Measurements from ENCODE around the gene F7. TPM values are rescaled to one million over a fixed set of nuclear protein-coding genes. Genes with fewer than 3 reads are reported as not detected.

The F7 gene
- total and polyA plus RNA-seq, 2 donors (not counting 1 experiment from before 2014, with no cell fraction given) = not detected

- Histone ChIP-seq H4K20me1 (ENCODE audit: control insufficient read depth, extremely low read depth, insufficient read depth, low read length) (no peaks in the 10 kb centered on the region), H3K9ac (ENCODE audit: insufficient read depth, low read length) (no peak overlapping the region), H3K4me3 (replicated peaks in 1 of 4; ENCODE audit: control extremely low read depth in 1 of 4, insufficient read depth in 1 of 4, low read depth in 3 of 4, low read length in 4 of 4) (no peak overlapping the region), H2AFZ (ENCODE audit: low read length) (no peak overlapping the region), H3K4me2 (ENCODE audit: extremely low read depth, insufficient read depth, low read length) (no peak overlapping the region), H3K27me3 (ENCODE audit: control insufficient read depth, insufficient read depth, low read length) (no peaks in the 10 kb centered on the region), H3K4me1 (ENCODE audit: control insufficient read depth, extremely low read depth, insufficient read depth, low read length) (no peaks in the 10 kb centered on the region), H3K79me2 (ENCODE audit: control insufficient read depth, insufficient read depth, low read length) (no peaks in the 10 kb centered on the region), H3K27ac (ENCODE audit: insufficient read depth, low read length) (no peak overlapping the region), H3K9me3 (ENCODE audit: control insufficient read depth, insufficient read depth, low read depth, low read length) (no peaks in the 10 kb centered on the region), H3K36me3 (ENCODE audit: control insufficient read depth, insufficient read depth, low read length) (no peaks in the 10 kb centered on the region)
- no peak for DNase-seq (ENCODE audit: low read depth in 2 of 2)
- TF ChIP-seq, protein P1, sequence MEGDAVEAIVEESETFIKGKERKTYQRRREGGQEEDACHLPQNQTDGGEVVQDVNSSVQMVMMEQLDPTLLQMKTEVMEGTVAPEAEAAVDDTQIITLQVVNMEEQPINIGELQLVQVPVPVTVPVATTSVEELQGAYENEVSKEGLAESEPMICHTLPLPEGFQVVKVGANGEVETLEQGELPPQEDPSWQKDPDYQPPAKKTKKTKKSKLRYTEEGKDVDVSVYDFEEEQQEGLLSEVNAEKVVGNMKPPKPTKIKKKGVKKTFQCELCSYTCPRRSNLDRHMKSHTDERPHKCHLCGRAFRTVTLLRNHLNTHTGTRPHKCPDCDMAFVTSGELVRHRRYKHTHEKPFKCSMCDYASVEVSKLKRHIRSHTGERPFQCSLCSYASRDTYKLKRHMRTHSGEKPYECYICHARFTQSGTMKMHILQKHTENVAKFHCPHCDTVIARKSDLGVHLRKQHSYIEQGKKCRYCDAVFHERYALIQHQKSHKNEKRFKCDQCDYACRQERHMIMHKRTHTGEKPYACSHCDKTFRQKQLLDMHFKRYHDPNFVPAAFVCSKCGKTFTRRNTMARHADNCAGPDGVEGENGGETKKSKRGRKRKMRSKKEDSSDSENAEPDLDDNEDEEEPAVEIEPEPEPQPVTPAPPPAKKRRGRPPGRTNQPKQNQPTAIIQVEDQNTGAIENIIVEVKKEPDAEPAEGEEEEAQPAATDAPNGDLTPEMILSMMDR (conservative IDR thresholded peaks at IDR 0.05 in 1 of 2, IDR thresholded peaks at IDR 0.05 in 1 of 2; ENCODE audit: low read depth in 1 of 2, low read length in 2 of 2) = no peak
- TF ChIP-seq EZH2 (IDR thresholded peaks at IDR 0.05; ENCODE audit: low read length, missing control alignments) = no peak
Measured at GRCh38 chr13:113066746-113067145, 38.8 kb upstream of the F7 start.

DNA sequence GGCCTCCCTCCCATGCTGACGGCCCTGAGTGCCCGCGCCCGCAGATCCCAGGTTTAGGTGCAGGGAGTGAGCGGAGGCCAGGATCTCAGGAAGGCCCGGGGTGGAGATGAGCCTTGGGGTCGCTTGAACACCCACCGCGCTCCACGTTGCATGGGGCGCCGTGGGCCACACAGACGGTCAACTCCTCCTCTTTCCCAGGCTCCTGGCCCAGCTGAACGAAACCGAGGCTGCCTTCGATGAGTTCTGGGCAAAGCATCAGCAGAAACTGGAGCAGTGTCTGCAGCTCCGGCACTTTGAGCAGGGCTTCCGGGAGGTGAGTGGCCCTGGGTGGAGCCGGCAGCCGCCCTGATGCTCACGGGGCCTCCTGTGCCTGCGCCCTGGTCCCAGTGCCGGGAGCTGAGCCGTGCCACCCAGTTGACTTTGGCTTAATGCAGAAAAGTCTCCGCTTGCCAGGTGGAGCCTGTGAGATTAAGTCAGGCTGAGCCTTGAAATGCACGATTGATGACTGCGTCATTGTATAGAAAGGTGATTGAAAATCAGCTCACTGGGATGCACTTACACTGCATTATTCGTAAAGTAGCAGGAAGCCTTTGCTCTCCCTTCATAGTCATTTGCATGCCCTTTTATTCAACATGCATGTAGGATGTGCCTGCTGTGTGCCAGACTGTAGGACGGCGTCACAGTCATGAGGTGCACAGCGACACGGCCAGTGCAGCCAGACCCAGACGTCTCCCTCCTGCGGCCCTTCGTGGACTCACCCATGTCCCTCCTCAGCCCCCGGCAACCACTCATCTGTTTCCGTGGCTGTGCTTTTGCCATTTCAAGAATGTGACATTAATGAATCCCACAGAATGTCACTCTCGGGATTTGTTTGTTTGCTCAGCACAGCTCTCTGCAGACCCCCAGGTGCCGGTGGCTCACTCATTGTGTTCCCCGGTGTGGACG, 35.5 kb upstream of the F7 start:
- Histone ChIP-seq H2AFZ (ENCODE audit: low read length) (no peak overlapping the region), H3K4me3 (replicated peaks in 1 of 4; ENCODE audit: control extremely low read depth in 1 of 4, insufficient read depth in 1 of 4, low read depth in 3 of 4, low read length in 4 of 4) (no peak overlapping the region), H3K27me3 (ENCODE audit: control insufficient read depth, insufficient read depth, low read length) (no peaks in the 10 kb centered on the region), H3K36me3 (ENCODE audit: control insufficient read depth, insufficient read depth, low read length) (no peaks in the 10 kb centered on the region), H3K4me1 (ENCODE audit: control insufficient read depth, extremely low read depth, insufficient read depth, low read length) (no peaks in the 10 kb centered on the region), H3K79me2 (ENCODE audit: control insufficient read depth, insufficient read depth, low read length) (no peaks in the 10 kb centered on the region), H3K27ac (ENCODE audit: insufficient read depth, low read length) (no peak overlapping the region), H3K9me3 (ENCODE audit: control insufficient read depth, insufficient read depth, low read depth, low read length) (no peaks in the 10 kb centered on the region), H4K20me1 (ENCODE audit: control insufficient read depth, extremely low read depth, insufficient read depth, low read length) (no peaks in the 10 kb centered on the region), H3K9ac (ENCODE audit: insufficient read depth, low read length) (no peak overlapping the region), H3K4me2 (ENCODE audit: extremely low read depth, insufficient read depth, low read length) (no peak overlapping the region)
- no peak for TF ChIP-seq EZH2 (IDR thresholded peaks at IDR 0.05; ENCODE audit: low read length, missing control alignments)
- TF ChIP-seq, protein P1 (conservative IDR thresholded peaks at IDR 0.05 in 1 of 2, IDR thresholded peaks at IDR 0.05 in 1 of 2; ENCODE audit: low read depth in 1 of 2, low read length in 2 of 2) = no peak
- DNase-seq (ENCODE audit: low read depth in 2 of 2) = no peak

- Histone ChIP-seq H3K4me3 (replicated peaks in 1 of 4; ENCODE audit: control extremely low read depth in 1 of 4, insufficient read depth in 1 of 4, low read depth in 3 of 4, low read length in 4 of 4) (no peak overlapping the region), H3K9ac (ENCODE audit: insufficient read depth, low read length) (no peak overlapping the region), H3K36me3 (ENCODE audit: control insufficient read depth, insufficient read depth, low read length) (no peaks in the 10 kb centered on the region), H3K79me2 (ENCODE audit: control insufficient read depth, insufficient read depth, low read length) (no peaks in the 10 kb centered on the region), H4K20me1 (ENCODE audit: control insufficient read depth, extremely low read depth, insufficient read depth, low read length) (no peaks in the 10 kb centered on the region), H3K27me3 (ENCODE audit: control insufficient read depth, insufficient read depth, low read length) (no peaks in the 10 kb centered on the region), H3K4me1 (ENCODE audit: control insufficient read depth, extremely low read depth, insufficient read depth, low read length) (no peaks in the 10 kb centered on the region), H3K9me3 (ENCODE audit: control insufficient read depth, insufficient read depth, low read depth, low read length) (no peaks in the 10 kb centered on the region), H3K4me2 (ENCODE audit: extremely low read depth, insufficient read depth, low read length) (no peak overlapping the region), H2AFZ (ENCODE audit: low read length) (no peak overlapping the region), H3K27ac (ENCODE audit: insufficient read depth, low read length) (no peak overlapping the region)
- no peak for DNase-seq (ENCODE audit: low read depth in 2 of 2)
- TF ChIP-seq, protein P1 (conservative IDR thresholded peaks at IDR 0.05 in 1 of 2, IDR thresholded peaks at IDR 0.05 in 1 of 2; ENCODE audit: low read depth in 1 of 2, low read length in 2 of 2) = no peak
- no peak for TF ChIP-seq EZH2 (IDR thresholded peaks at IDR 0.05; ENCODE audit: low read length, missing control alignments)
Measured at GRCh38 chr13:113070855-113071254, 34.7 kb upstream of the F7 start.

All from fibroblast of lung (primary cell).